Activated CD4-positive, CD25-positive, alpha-beta regulatory T cell treated with anti-CD3 and anti-CD28 coated beads, Interleukin-2, amount 50 U/mL, for 72 hours (primary cell): ENCODE data around the gene ETV3L.

ENCODE experiments used
- DNase-seq: peaks from one replicate; pipeline ENCODE4 v3.0.0; 2021

Gene ETV3L

GRCh38 chr1:157099633-157100009 lies at the start of gene ETV3L:
Gene ETV3L, minus strand, starts transcription at chr1:157099808. Its CDS starts 285 bp downstream, at chr1:157099523.
- DNase-seq, result no peak

DNA sequence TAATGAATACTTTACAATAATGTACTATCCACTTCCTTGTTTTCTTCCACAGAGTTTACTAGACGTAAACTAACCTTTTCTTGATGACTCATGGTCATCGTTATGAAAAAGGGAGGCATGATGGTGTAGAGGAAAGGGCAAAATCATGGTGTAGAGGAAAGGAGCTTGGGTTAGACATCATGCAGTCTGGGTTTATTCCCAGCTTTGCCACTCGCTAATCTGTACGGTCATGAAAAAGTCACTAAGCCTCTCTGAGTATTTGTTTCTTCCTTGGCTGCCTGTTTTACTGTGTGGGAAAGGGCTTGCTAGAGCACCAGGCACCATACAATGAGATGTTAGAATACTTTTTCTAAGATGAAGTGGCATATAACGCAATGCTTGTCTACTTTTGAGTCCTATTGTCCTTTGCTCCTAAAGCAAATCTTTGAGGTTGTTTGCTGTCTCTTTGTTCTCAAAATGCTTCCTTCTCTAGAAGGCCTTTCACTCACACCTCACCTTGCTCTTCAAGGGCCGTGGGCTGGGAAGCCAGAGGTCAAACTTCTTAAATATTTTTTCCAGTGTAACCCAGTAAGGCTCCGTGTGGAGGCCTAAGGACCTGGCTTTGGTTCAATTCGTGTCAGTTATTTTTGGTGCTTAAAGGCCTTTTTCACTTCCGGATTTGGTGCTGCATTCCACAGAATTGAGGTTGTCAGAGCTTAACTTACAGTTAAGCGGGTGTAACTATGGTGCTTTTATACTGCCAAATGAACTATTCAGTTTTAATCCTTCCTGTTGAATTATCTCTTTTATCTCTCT lies 48.5 kb upstream of the ETV3L start:
- DNase-seq, result no peak

GRCh38 chr1:157147037-157147436 lies 47.4 kb upstream of the ETV3L start:
- no peak for DNase-seq

- DNase-seq, result no peak
These were observed 46.6 kb upstream of the ETV3L start for GRCh38 chr1:157146244-157146643.

GRCh38 chr1:157145076-157145475 lies 45.5 kb upstream of the ETV3L start:
- DNase-seq, result no peak

- no peak for DNase-seq
These were observed 44.9 kb upstream of the ETV3L start for GRCh38 chr1:157144509-157144908.

- DNase-seq, result no peak
These were observed 43.3 kb upstream of the ETV3L start for GRCh38 chr1:157142765-157143423.

GRCh38 chr1:157142201-157142600 lies 42.6 kb upstream of the ETV3L start:
- no peak for DNase-seq

GRCh38 chr1:157141212-157141855 lies 41.7 kb upstream of the ETV3L start:
- DNase-seq, result no peak

DNA sequence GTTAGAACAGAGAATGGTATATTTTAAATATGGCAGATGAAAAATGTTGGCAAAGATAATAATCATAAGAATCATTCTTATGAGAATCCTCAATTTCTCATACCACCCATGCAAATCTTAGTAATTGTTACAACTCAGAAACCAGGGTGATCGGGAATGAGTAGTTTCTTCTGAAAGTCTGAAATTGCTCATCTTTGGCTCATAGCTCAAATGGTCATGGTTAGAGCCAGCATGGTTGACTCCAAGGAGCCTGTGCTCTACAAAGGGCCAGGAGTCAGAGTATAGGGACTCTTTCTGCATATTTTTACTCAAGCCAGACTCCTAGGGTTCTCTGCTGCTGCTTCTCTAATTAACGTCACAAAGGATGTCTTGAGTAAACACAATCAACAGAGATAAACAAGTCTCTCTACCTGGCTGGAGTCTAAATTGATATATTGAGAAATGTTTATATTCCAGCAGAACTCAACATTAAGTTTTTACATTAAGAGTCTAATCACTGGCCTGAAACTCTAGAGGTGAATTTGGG lies 40.5 kb upstream of the ETV3L start:
- no peak for DNase-seq

GRCh38 chr1:157139052-157139715 lies 39.6 kb upstream of the ETV3L start:
- no peak for DNase-seq

DNA sequence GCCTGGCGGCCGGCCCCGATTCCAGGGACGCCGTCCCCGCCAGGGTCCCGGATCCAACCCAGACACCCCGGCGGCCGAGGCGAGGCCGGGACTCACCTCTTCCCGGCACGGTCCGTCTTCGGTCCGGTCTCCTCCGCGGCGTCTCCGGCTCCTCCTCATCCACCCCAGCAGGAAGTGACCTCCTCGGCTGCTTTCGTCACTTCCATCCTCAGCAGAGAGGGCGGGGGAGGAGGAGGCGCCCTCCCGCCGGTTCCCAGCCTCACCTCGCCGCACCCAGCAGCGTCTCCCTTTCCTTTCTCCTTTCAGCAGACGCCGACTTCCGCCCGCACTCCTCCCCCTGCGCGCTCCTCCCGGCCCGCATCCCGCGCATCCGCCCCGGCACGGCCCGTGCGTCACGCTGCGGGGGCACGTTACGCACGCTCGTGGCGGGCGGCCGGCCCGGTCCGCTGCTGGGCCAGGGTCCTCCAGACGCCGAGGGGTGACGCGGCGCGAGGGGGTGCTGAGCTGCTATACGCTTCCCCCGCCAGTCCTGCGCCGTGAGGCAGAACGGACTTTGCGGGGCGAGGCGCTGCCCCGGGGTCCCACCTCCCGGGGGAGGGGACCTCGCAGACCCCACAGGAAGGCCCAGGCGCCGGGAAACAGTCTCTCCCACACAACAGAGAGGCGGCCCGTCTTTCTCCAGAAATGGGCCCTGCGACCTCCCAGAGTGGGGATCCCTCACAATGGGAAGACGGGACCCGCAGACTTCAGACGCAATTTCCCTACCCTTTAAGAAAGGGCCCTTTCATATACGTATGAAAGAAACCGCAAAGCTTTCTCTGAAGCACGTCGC lies 38.8 kb upstream of the ETV3L start, which contains the start of gene ETV3:
TSS of gene ETV3 (minus strand) at position 176 of the 832 bp plus-strand sequence. CDS start 2,043 bp downstream, outside the sequence.
- peak; percentile 81 for DNase-seq

DNA sequence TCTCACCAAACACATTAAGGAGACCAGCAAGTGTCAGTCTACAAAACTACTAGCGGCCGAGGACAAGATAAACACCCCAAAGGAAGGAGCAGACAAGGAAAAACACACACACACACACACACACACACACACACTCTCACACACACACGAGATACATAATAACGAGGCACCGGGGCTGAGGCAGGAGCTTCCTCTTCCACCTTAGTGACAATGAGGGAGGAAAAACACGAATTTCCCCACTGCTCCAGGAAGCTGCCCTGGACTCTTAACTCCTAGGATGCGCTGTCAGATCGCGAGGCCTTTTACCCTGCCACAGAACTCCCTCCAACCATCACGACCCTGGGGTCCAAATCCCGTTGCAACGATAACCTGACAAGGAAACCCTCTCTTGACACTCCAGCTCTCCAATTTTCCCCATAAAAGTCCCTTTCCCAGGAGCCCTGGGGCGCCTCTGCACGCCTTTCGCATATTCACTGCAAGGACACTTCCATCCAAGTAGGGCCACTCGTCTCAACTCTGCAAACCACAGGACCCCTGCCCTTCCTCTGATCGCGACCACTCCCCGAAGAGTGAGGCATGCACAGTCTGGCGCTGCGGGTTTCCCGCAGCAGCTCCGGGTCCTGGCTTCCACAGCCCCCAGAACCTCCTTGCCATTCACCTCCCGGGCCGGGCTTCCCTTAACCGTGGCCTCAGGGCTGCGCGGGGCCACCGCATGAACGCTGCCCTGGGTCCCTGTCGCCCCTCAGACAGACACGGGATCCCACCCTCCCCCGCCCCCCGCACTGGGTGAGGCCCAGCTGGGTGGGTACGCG lies 38.0 kb upstream of the ETV3L start:
- DNase-seq, result no peak

DNA sequence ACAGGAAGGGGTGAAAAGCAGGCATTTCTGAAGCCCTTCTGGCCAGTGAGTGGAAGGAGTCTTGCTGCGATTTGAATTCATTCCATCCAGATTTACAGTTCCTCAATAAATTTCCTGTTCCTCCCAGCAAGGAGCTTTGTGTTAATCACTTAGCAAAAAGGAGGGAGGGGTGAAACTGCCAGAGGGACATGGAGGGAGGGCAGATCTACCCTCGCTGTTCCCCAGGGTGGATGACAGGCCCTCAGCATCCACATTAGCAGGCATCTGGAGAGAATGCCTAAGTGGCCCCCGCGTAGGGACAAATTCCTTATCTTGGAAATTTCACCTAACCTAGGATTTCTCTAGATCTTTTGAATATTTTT lies 37.4 kb upstream of the ETV3L start:
- no peak for DNase-seq

DNA sequence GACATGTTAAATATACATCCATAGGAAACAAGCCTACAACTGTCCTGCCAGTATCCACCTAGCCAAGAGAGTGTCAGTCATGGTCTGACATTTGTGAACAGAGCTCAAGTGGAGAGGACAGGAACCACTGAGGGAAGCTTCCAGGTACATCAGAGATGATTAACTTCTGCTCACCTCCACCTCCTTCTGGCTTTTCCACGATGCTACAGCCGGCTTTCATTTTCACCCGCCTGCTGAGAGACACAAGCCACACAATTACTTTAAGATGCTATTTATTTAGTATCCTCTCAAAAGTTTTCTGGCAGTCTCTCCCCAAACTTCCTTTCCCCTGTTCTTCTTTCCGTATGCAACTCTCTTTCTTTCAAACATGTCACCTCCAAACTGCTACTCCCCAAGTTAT lies 36.5 kb upstream of the ETV3L start:
- DNase-seq, result no peak

DNA sequence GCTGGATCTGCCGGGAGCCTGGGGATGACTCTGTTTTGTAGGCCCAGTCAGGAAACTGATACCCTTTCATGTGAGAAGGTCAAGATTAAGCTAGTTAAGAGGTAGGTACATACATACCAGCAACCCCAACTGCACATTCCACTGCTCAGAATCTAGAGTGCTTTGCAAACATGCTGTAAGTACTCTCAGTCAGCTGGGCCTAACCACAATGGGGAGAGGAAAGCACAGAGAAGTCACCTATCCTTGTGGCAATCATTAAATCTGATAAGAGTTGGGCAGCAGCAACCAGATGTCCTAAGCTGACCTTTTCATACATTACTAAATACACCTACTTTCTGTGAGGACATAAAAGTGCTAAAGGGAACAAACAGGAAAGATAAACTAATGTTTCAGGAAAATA lies 36.0 kb upstream of the ETV3L start:
- no peak for DNase-seq

- DNase-seq, result no peak
These were observed 35.5 kb upstream of the ETV3L start for GRCh38 chr1:157135070-157135469.

- no peak for DNase-seq
These were observed 34.8 kb upstream of the ETV3L start for GRCh38 chr1:157134442-157134841.

- no peak for DNase-seq
These were observed 33.8 kb upstream of the ETV3L start for GRCh38 chr1:157133426-157133825.

- no peak for DNase-seq
These were observed 33.1 kb upstream of the ETV3L start for GRCh38 chr1:157132616-157133167.

- DNase-seq, result no peak
These were observed 32.5 kb upstream of the ETV3L start for GRCh38 chr1:157132111-157132510.
